HepG2 (cell line): ENCODE data around the gene SPPL3. TPM values are rescaled to one million over a fixed set of nuclear protein-coding genes. Genes with fewer than 3 reads are reported as not detected.

Experiments
- ATAC-seq: fragments of 200-7000 bp; cut with Tn5 transposase; 3 replicates; pipeline ENCODE4 v1.9.1; 2020; ENCODE audit warnings: mild to moderate bottlenecking, moderate library complexity
- BruUV-seq: library from RNA; stranded (reverse); fragments of 400-500 nt; replicated peaks from 2 replicates; lab custom pipeline; 2021; lab: Mats Ljungman, UMichigan
- CTCF ChIA-PET: fragments of 300-600 bp; formaldehyde crosslinking; extraction: SDS; loops from one replicate; lab custom pipeline; 2021; ENCODE audit warnings: low total read pairs, inconsistent platforms, low intra/inter-chr PET ratio; lab: Yijun Ruan, JAX
- POLR2A ChIA-PET: fragments of 350-600 bp; sonication (Branson Sonifier 250); formaldehyde crosslinking; loops from one replicate; lab custom pipeline; 2020; ENCODE audit warnings: antibody characterized with exemption, inconsistent platforms; lab: Yijun Ruan, JAX
- DNase-seq: peaks from one replicate; pipeline ENCODE4 v3.0.0-alpha.2; 2015; ENCODE audit warnings: low spot score
- FAIRE-seq: peaks from 3 replicates; lab custom pipeline; 2011; peaks lifted over from hg19 to GRCh38; lab: Jason Lieb, UNC
- H2AFZ ChIP-seq: one replicate; pipeline ENCODE4 v1.6.1; 2011; ENCODE audit warnings: low read length, inconsistent platforms
- H3K27ac ChIP-seq: fragments of 300-600 bp; 3 replicates; pipeline ENCODE4 v1.8.0; 2011; ENCODE audit warnings: mixed run types, mild to moderate bottlenecking, mixed read lengths, low read length, inconsistent platforms; ENCODE audit not compliant: insufficient read depth; ENCODE audit errors: extremely low read length
- H3K27me3 ChIP-seq, 2 experiments: fragments of 200-600 bp in 1 of 2; 2 replicates in 1 of 2; 3 replicates in 1 of 2; pipeline versions ENCODE4 v1.6.0 to v1.8.0; 2011; ENCODE audit warnings: low read length in 2 of 2, mild to moderate bottlenecking in 2 of 2, moderate library complexity in 2 of 2, inconsistent platforms in 1 of 2; ENCODE audit not compliant: insufficient read depth in 2 of 2, control insufficient read depth in 1 of 2
- H3K36me3 ChIP-seq, 2 experiments: fragments of 200-600 bp in 1 of 2; replicated peaks in 1 of 2; 2 replicates in 1 of 2; 3 replicates in 1 of 2; pipeline versions ENCODE4 v1.5.1 to v1.8.0; 2011; ENCODE audit warnings: low read length in 2 of 2, inconsistent platforms in 1 of 2; ENCODE audit not compliant: insufficient read depth in 2 of 2, control insufficient read depth in 1 of 2
- H3K4me1 ChIP-seq: 2 replicates; pipeline ENCODE4 v1.5.1; 2012; ENCODE audit warnings: low read length, inconsistent platforms; ENCODE audit not compliant: insufficient read depth
- H3K4me2 ChIP-seq: 2 replicates; pipeline ENCODE4 v1.6.0; 2011; ENCODE audit warnings: low read depth, low read length, inconsistent platforms
- H3K4me3 ChIP-seq, 3 experiments: fragments of 200-600 bp in 1 of 3; sonication (generic), shearing (Covaris generic) in 1 of 3; replicated peaks in 1 of 3; 2 replicates each; pipeline ENCODE4 v1.5.1; 2011 to 2016; ENCODE audit warnings: low read length in 3 of 3, inconsistent platforms in 2 of 3, low read depth in 2 of 3, mild to moderate bottlenecking in 2 of 3, control low read depth in 1 of 3, mixed read lengths in 1 of 3; ENCODE audit not compliant: insufficient read depth in 1 of 3
- H3K79me2 ChIP-seq: one replicate; pipeline ENCODE4 v1.6.1; 2011; ENCODE audit warnings: low read length, inconsistent platforms; ENCODE audit not compliant: insufficient read depth
- H3K9ac ChIP-seq: 2 replicates; pipeline ENCODE4 v1.6.0; 2011; ENCODE audit warnings: mild to moderate bottlenecking, low read depth, low read length, inconsistent platforms; ENCODE audit not compliant: insufficient read depth
- H3K9me3 ChIP-seq: 2 replicates; pipeline ENCODE4 v1.5.1; 2012; ENCODE audit warnings: mild to moderate bottlenecking, low read length
- H4K20me1 ChIP-seq: 2 replicates; pipeline ENCODE4 v1.6.0; 2011; ENCODE audit warnings: inconsistent platforms, mild to moderate bottlenecking, low read length, moderate library complexity; ENCODE audit not compliant: insufficient read depth
- HOXA5 ChIP-seq: sonication (generic); formaldehyde crosslinking; IDR thresholded peaks from 2 replicates; pipeline ENCODE4 v1.4.0; 2020; ENCODE audit warnings: missing genetic modification reagents
- ISX ChIP-seq: sonication (generic); formaldehyde crosslinking; conservative IDR thresholded peaks from 2 replicates; pipeline ENCODE4 v1.5.0; 2020; ENCODE audit warnings: missing genetic modification reagents
- NFYB ChIP-seq: sonication (generic); formaldehyde crosslinking; IDR thresholded peaks from 2 replicates; pipeline ENCODE4 v1.4.0; 2020; ENCODE audit warnings: missing genetic modification reagents
- ZNF33B ChIP-seq: sonication (generic); formaldehyde crosslinking; IDR thresholded peaks from 2 replicates; pipeline ENCODE4 v1.5.1; 2020; ENCODE audit warnings: mild to moderate bottlenecking, missing genetic modification reagents
- ZNF367 ChIP-seq: sonication (generic); formaldehyde crosslinking; IDR thresholded peaks from 2 replicates; pipeline ENCODE4 v1.4.0; 2020; ENCODE audit warnings: missing genetic modification reagents, borderline replicate concordance
- WGBS: methylation state at CpG from one replicate; pipeline ENCODE4 v1.1.6; 2017; ENCODE audit warnings: low lambda C conversion rate; 5-methylcytosine and 5-hydroxymethylcytosine counted together
- in situ Hi-C: cut with HindIII; loops from 2 replicates; pipeline ENCODE4 v1.10.0; 2017; ENCODE audit warnings: low pct_unique_long_range_greater_than_20kb; ENCODE audit not compliant: extremely low pct_ligation_motif_present
- intact Hi-C: fragments of 100-400 bp; cut with micrococcal nuclease; formaldehyde crosslinking; loops from one replicate; pipeline ENCODE4 v1.10.0; 2022; ENCODE audit not compliant: unreplicated experiment
- polyA plus RNA-seq, 8 experiments: library from polyadenylated mRNA; depleted of rRNA in 3 of 8; stranded (reverse) in 7 of 8; unstranded in 1 of 8; fragments of >200 nt; fragmentation: Illumina TruSeq in 4 of 8; extraction: Trizol in 4 of 8; gene quantifications; 2 replicates each; pipeline versions ENCODE4 v1.2.1 to v1.2.3, GENCODE V29; 2011 to 2016; ENCODE audit warnings: low read depth in 4 of 8, missing spikeins in 1 of 8, mixed read lengths in 1 of 8; ENCODE audit not compliant: insufficient read depth in 1 of 8
- total RNA-seq, 5 experiments: library from RNA; depleted of rRNA; stranded (reverse); fragments of >200 nt; fragmentation: Illumina TruSeq; extraction: Trizol; gene quantifications; 2 replicates each; pipeline ENCODE4 v1.2.3, GENCODE V29; 2016; ENCODE audit warnings: low read depth in 1 of 5
- TF ChIP-seq, protein P1 (sequence below): sonication (generic); formaldehyde crosslinking; conservative IDR thresholded peaks from 2 replicates; pipeline ENCODE4 v1.8.0; 2022; ENCODE audit warnings: low read depth, missing genetic modification reagents
- TF ChIP-seq, protein P2 (sequence below): conservative IDR thresholded peaks from 2 replicates; pipeline ENCODE4 v1.6.1; 2018; ENCODE audit warnings: missing genetic modification reagents
- TF ChIP-seq, protein P3 (sequence below): sonication (generic); formaldehyde crosslinking; IDR thresholded peaks from 2 replicates; pipeline ENCODE4; 2020; ENCODE audit warnings: missing genetic modification reagents, mild to moderate bottlenecking, borderline replicate concordance
- TF ChIP-seq, protein P4 (sequence below), 2 experiments: sonication (generic) in 1 of 2; formaldehyde crosslinking in 1 of 2; IDR thresholded peaks; 2 replicates each; pipeline versions ENCODE4 v1.6.1 to v1.9.0; 2014 to 2022; ENCODE audit warnings: antibody characterized with exemption in 1 of 2, borderline replicate concordance in 1 of 2, inconsistent platforms in 1 of 2, low read depth in 1 of 2, missing genetic modification reagents in 1 of 2

Gene SPPL3
- total and polyA plus RNA-seq, 2 of the 13 experiments (the other 11 are each of a cell fraction or from before 2014, with no cell fraction given), result 8.9 to 9.1 TPM

DNA sequence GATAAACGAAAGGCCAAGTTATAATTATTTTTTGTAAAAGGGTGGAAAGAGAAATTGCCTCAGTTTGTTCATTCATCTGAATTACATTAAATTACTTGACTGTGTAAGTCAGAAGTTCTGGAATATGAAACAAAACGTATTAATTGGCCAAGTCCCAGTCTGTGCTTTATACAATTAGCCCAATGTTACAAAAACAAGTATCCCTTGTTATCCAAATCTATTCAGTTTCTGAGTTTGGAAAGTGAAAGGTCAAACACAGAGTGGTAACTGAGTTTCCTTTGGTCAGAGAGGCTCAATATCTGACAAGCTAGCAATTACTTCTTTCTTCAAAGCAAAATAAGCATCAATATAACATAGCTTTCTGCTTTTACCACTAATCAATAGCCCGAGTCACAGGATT lies 62.6 kb downstream of the SPPL3 start:
- ATAC-seq, result no peak
- H3K79me2 ChIP-seq, result peaks cover 6% of the 10 kb centered on the region
- POLR2A ChIA-PET, result no interaction called here
- TF ChIP-seq, protein P1, sequence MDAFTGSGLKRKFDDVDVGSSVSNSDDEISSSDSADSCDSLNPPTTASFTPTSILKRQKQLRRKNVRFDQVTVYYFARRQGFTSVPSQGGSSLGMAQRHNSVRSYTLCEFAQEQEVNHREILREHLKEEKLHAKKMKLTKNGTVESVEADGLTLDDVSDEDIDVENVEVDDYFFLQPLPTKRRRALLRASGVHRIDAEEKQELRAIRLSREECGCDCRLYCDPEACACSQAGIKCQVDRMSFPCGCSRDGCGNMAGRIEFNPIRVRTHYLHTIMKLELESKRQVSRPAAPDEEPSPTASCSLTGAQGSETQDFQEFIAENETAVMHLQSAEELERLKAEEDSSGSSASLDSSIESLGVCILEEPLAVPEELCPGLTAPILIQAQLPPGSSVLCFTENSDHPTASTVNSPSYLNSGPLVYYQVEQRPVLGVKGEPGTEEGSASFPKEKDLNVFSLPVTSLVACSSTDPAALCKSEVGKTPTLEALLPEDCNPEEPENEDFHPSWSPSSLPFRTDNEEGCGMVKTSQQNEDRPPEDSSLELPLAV, result no peak
- TF ChIP-seq NFYB, result no peak
- TF ChIP-seq, protein P2, sequence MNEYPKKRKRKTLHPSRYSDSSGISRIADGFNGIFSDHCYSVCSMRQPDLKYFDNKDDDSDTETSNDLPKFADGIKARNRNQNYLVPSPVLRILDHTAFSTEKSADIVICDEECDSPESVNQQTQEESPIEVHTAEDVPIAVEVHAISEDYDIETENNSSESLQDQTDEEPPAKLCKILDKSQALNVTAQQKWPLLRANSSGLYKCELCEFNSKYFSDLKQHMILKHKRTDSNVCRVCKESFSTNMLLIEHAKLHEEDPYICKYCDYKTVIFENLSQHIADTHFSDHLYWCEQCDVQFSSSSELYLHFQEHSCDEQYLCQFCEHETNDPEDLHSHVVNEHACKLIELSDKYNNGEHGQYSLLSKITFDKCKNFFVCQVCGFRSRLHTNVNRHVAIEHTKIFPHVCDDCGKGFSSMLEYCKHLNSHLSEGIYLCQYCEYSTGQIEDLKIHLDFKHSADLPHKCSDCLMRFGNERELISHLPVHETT, result no peak
- TF ChIP-seq ZNF33B, result no peak
- TF ChIP-seq HOXA5, result no peak
- no peak for TF ChIP-seq ZNF367
- TF ChIP-seq, protein P3, sequence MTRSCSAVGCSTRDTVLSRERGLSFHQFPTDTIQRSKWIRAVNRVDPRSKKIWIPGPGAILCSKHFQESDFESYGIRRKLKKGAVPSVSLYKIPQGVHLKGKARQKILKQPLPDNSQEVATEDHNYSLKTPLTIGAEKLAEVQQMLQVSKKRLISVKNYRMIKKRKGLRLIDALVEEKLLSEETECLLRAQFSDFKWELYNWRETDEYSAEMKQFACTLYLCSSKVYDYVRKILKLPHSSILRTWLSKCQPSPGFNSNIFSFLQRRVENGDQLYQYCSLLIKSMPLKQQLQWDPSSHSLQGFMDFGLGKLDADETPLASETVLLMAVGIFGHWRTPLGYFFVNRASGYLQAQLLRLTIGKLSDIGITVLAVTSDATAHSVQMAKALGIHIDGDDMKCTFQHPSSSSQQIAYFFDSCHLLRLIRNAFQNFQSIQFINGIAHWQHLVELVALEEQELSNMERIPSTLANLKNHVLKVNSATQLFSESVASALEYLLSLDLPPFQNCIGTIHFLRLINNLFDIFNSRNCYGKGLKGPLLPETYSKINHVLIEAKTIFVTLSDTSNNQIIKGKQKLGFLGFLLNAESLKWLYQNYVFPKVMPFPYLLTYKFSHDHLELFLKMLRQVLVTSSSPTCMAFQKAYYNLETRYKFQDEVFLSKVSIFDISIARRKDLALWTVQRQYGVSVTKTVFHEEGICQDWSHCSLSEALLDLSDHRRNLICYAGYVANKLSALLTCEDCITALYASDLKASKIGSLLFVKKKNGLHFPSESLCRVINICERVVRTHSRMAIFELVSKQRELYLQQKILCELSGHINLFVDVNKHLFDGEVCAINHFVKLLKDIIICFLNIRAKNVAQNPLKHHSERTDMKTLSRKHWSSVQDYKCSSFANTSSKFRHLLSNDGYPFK (CRISPR knock-in tag), result no peak
- TF ChIP-seq, protein P4, sequence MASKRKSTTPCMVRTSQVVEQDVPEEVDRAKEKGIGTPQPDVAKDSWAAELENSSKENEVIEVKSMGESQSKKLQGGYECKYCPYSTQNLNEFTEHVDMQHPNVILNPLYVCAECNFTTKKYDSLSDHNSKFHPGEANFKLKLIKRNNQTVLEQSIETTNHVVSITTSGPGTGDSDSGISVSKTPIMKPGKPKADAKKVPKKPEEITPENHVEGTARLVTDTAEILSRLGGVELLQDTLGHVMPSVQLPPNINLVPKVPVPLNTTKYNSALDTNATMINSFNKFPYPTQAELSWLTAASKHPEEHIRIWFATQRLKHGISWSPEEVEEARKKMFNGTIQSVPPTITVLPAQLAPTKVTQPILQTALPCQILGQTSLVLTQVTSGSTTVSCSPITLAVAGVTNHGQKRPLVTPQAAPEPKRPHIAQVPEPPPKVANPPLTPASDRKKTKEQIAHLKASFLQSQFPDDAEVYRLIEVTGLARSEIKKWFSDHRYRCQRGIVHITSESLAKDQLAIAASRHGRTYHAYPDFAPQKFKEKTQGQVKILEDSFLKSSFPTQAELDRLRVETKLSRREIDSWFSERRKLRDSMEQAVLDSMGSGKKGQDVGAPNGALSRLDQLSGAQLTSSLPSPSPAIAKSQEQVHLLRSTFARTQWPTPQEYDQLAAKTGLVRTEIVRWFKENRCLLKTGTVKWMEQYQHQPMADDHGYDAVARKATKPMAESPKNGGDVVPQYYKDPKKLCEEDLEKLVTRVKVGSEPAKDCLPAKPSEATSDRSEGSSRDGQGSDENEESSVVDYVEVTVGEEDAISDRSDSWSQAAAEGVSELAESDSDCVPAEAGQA (IDR thresholded peaks at IDR 0.05; ENCODE audit: low read depth), result no peak
- TF ChIP-seq, protein P4 (CRISPR knock-in tag; IDR thresholded peaks at IDR 0.05; ENCODE audit: borderline replicate concordance), result no peak
- no peak for TF ChIP-seq ISX

More for the DNA sequence above, 62.6 kb downstream of the SPPL3 start:
- Histone ChIP-seq H2AFZ (no peak overlapping the region), H3K4me1 (no peaks in the 10 kb centered on the region), H3K4me3 (no peak overlapping the region), H3K27me3 (no peaks in the 10 kb centered on the region), H3K36me3 (peaks cover 0 to 5% of the 10 kb centered on the region in 2 experiments; a peak in 1 of 5 replicates), H3K9me3 (no peaks in the 10 kb centered on the region), H3K9ac (no peak overlapping the region), H3K27ac (no peak overlapping the region), H4K20me1 (0 out of 2 replicates have a peak, but pooled peaks cover 7% of the 10 kb centered on the region), H3K4me2 (no peak overlapping the region)
- CTCF ChIA-PET, result no interaction called here
- intact Hi-C loops (no loop called here), in situ Hi-C loops (no loop called here)
- WGBS, result 97% methylated on average over 3 of the region's 3 CpGs
- no peak for DNase-seq
- no TSS peak for BruUV-seq
- no peak for FAIRE-seq
